Lung (tissue), 12 donors: ENCODE data around the gene FGF14. TPM values are rescaled to one million over a fixed set of nuclear protein-coding genes. Genes with fewer than 3 reads are reported as not detected.

ENCODE experiments used
- ATAC-seq: fragments of 200-7000 bp; cut with Tn5 transposase; one replicate; pipeline ENCODE4 v1.9.1; 2020; ENCODE audit warnings: moderate number of reproducible peaks; ENCODE audit not compliant: insufficient read depth, low FRiP score
- DNase-seq, 3 donors: peaks; one replicate each; pipeline ENCODE4 v3.0.0-alpha.2; 2013 to 2017
- H3K27ac ChIP-seq, 2 donors: one replicate each; pipeline ENCODE4 v1.5.1; 2013; ENCODE audit warnings: mild to moderate bottlenecking in 2 of 2, moderate library complexity in 2 of 2, control low read depth in 1 of 2, inconsistent platforms in 1 of 2, low read depth in 1 of 2, low read length in 1 of 2
- H3K27me3 ChIP-seq, 3 donors: one replicate each; pipeline ENCODE4 v1.5.1; 2013; ENCODE audit warnings: low read length in 2 of 3; ENCODE audit not compliant: control insufficient read depth in 3 of 3, insufficient read depth in 3 of 3
- H3K36me3 ChIP-seq, 4 donors: one replicate each; pipeline ENCODE4 v1.5.1; 2013; ENCODE audit warnings: low read length in 4 of 4, mild to moderate bottlenecking in 1 of 4, moderate library complexity in 1 of 4; ENCODE audit not compliant: control insufficient read depth in 4 of 4, insufficient read depth in 4 of 4
- H3K4me1 ChIP-seq, 5 donors: one replicate each; pipeline ENCODE4 v1.5.1; 2013; ENCODE audit warnings: low read length in 5 of 5, mild to moderate bottlenecking in 2 of 5, moderate library complexity in 1 of 5; ENCODE audit not compliant: control insufficient read depth in 5 of 5, insufficient read depth in 5 of 5
- H3K4me3 ChIP-seq: one replicate; pipeline ENCODE4 v1.5.1; 2013; ENCODE audit warnings: mild to moderate bottlenecking, control low read depth, moderate library complexity
- H3K9ac ChIP-seq, 2 donors: one replicate each; pipeline ENCODE4 v1.5.1; 2013; ENCODE audit warnings: low read length in 2 of 2, control low read depth in 1 of 2; ENCODE audit not compliant: insufficient read depth in 1 of 2
- H3K9me3 ChIP-seq, 4 donors: one replicate each; pipeline ENCODE4 v1.5.1; 2013; ENCODE audit warnings: low read length in 3 of 4, mild to moderate bottlenecking in 1 of 4, moderate library complexity in 1 of 4; ENCODE audit not compliant: control insufficient read depth in 4 of 4, insufficient read depth in 3 of 4
- CTCF ChIP-seq: IDR thresholded peaks from 2 replicates; pipeline ENCODE4 v1.5.1; 2012; ENCODE audit warnings: mild to moderate bottlenecking; ENCODE audit errors: control extremely low read depth, extremely low read depth
- WGBS, 2 donors: extraction: QIAGEN DNeasy Blood & Tissue Kit; methylation state at CpG; one replicate each; pipeline ENCODE4 v1.1.7; 2013; 5-methylcytosine and 5-hydroxymethylcytosine counted together
- polyA plus RNA-seq, 2 donors: library from polyadenylated mRNA; stranded (reverse); fragments of 200-250 nt; gene quantifications; one replicate each; pipeline ENCODE4 v1.2.1, GENCODE V29; 2013
- total RNA-seq, 2 donors: library from RNA; depleted of rRNA in 1 of 2; stranded (reverse); fragments of >200 nt in 1 of 2; gene quantifications; one replicate each; pipeline ENCODE4 v1.2.1, GENCODE V29; 2014 to 2021
- donor health status: control.
- donor health status: control.
- donor health status: Bipolar disorder and iron deficiency.
- donor health status: healthy.
- donor health status: DM: yes; HTN: yes; CAD: no.

FGF14 gene
- total and polyA plus RNA-seq, 4 donors, result 0.59 to 12.9 (median 2.3) TPM

- Histone ChIP-seq H3K4me1 (no peaks in the 10 kb centered on the region), H3K9ac (no peak overlapping the region), H3K4me3 (no peak overlapping the region), H3K27ac (no peak overlapping the region), H3K36me3 (no peaks in the 10 kb centered on the region), H3K27me3 (no peaks in the 10 kb centered on the region), H3K9me3 (peaks cover 0 to 3% (median 0%) of the 10 kb centered on the region in 4 donors)
- DNase-seq (no peak), ATAC-seq (no peak)
- no peak for TF ChIP-seq CTCF
- 68 to 83% methylated on average over 2 of the region's 2 CpGs for WGBS, 2 donors
Observed at GRCh38 chr13:101829484-101829883, 572.4 kb downstream of the FGF14 start.

DNA sequence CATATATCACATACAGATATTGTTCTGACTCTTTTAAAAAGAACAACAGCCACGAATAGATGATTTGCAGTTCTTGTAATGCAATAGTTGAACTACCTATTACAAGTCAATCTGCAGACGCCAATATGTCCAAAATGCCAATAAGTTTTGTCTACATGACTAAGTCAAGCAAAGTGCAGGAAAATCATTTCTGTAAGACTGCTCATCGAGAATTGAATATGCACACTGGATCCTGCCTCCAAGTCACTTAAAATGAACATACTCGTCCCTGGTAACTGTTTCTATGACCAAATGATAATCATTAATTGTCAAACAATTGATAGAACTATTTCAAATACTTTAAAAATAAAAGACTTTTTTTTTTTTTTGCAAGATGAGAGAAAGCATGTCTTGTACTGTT lies 573.7 kb downstream of the FGF14 start:
- H3K27me3 ChIP-seq, result no peaks in the 10 kb centered on the region
- DNase-seq (no peak), ATAC-seq (no peak)
- no peak overlapping the region for H3K27ac ChIP-seq
- H3K9ac ChIP-seq, result no peak overlapping the region
- 75 to 79% methylated on average over 4 of the region's 4 CpGs for WGBS, 2 donors
- H3K9me3 ChIP-seq, result peaks cover 0 to 3% (median 0%) of the 10 kb centered on the region in 4 donors
- H3K36me3 ChIP-seq, result no peaks in the 10 kb centered on the region
- H3K4me1 ChIP-seq, result no peaks in the 10 kb centered on the region
- no peak for TF ChIP-seq CTCF
- no peak overlapping the region for H3K4me3 ChIP-seq

GRCh38 chr13:101817898-101818297 lies 584.0 kb downstream of the FGF14 start:
- Histone ChIP-seq H3K4me1 (no peaks in the 10 kb centered on the region), H3K27ac (no peak overlapping the region), H3K27me3 (no peaks in the 10 kb centered on the region), H3K9ac (no peak overlapping the region), H3K9me3 (no peaks in the 10 kb centered on the region), H3K4me3 (no peak overlapping the region), H3K36me3 (no peaks in the 10 kb centered on the region)
- WGBS, 2 donors, result 85 to 91% methylated on average over 3 of the region's 3 CpGs
- DNase-seq, result no peak
- TF ChIP-seq CTCF, result no peak
- no peak for ATAC-seq

- DNase-seq (no peak), ATAC-seq (no peak)
- 69 to 83% methylated on average over 1 of the region's 1 CpG for WGBS, 2 donors
- no peaks in the 10 kb centered on the region for H3K27me3 ChIP-seq
- no peak overlapping the region for H3K27ac ChIP-seq
- H3K4me3 ChIP-seq, result no peak overlapping the region
- no peaks in the 10 kb centered on the region for H3K4me1 ChIP-seq
- H3K9ac ChIP-seq, result no peak overlapping the region
- H3K9me3 ChIP-seq, result no peaks in the 10 kb centered on the region
- H3K36me3 ChIP-seq, result no peaks in the 10 kb centered on the region
- TF ChIP-seq CTCF, result no peak
Observed at GRCh38 chr13:101811881-101812280, 590.0 kb downstream of the FGF14 start.
